Endothelial cell of umbilical vein (primary cell): ENCODE measurements around the gene TRIP13. TPM values are rescaled to one million over a fixed set of nuclear protein-coding genes. Genes with fewer than 3 reads are reported as not detected.

Experiments
- BruUV-seq: library from RNA; stranded (reverse); fragments of 400-500 nt; replicated peaks from 2 replicates; lab custom pipeline; 2021; lab: Mats Ljungman, UMichigan
- CTCF ChIA-PET: fragments of 300-600, 350-600 bp; sonication (Branson Sonifier 250); formaldehyde crosslinking; loops from one replicate; lab custom pipeline; 2021; ENCODE audit warnings: antibody characterized with exemption, inconsistent platforms; lab: Charles Lee
- POLR2A ChIA-PET: fragments of 300-600, 350-600 bp; sonication (Branson Sonifier 250); formaldehyde crosslinking; loops from one replicate; lab custom pipeline; 2021; ENCODE audit warnings: antibody characterized with exemption, inconsistent platforms; lab: Charles Lee
- DNase-seq: peaks from one replicate; pipeline ENCODE4 v3.0.0-alpha.2; 2011; ENCODE audit warnings: low read depth, low spot score
- FAIRE-seq: peaks from 2 replicates; lab custom pipeline; 2011; peaks lifted over from hg19 to GRCh38; lab: Jason Lieb, UNC
- H2AFZ ChIP-seq: 2 replicates; pipeline ENCODE4 v1.6.0; 2012; ENCODE audit warnings: low read depth, low read length, control low read depth, inconsistent platforms
- H3K27ac ChIP-seq: 2 replicates; pipeline ENCODE4 v1.5.1; 2011; ENCODE audit warnings: low read depth, mild to moderate bottlenecking, control low read depth, low read length, moderate library complexity; ENCODE audit not compliant: insufficient read depth
- H3K27me3 ChIP-seq, 2 experiments: 2 replicates each; pipeline versions ENCODE4 v1.6.0 to v1.6.1; 2011; ENCODE audit warnings: low read length in 2 of 2, mixed read lengths in 1 of 2; ENCODE audit not compliant: control insufficient read depth in 2 of 2, insufficient read depth in 2 of 2
- H3K36me3 ChIP-seq, 2 experiments: 2 replicates in 1 of 2; 3 replicates in 1 of 2; pipeline ENCODE4 v1.5.1; 2011; ENCODE audit warnings: low read length in 2 of 2, mild to moderate bottlenecking in 1 of 2, moderate library complexity in 1 of 2; ENCODE audit not compliant: control insufficient read depth in 2 of 2, insufficient read depth in 2 of 2; ENCODE audit errors: extremely low read depth in 1 of 2
- H3K4me1 ChIP-seq: 3 replicates; pipeline ENCODE4 v1.5.1; 2011; ENCODE audit warnings: mild to moderate bottlenecking, low read length; ENCODE audit not compliant: control insufficient read depth, insufficient read depth; ENCODE audit errors: extremely low read depth
- H3K4me2 ChIP-seq: 2 replicates; pipeline ENCODE4 v1.6.1; 2011; ENCODE audit warnings: low read length, control low read depth, mixed read lengths; ENCODE audit not compliant: insufficient read depth
- H3K4me3 ChIP-seq, 3 experiments: fragments of 200-600 bp in 1 of 3; sonication (generic), shearing (Covaris generic) in 1 of 3; replicated peaks in 1 of 3; 2 replicates each; pipeline ENCODE4 v1.5.1; 2011 to 2016; ENCODE audit warnings: control low read depth in 3 of 3, low read length in 3 of 3, mild to moderate bottlenecking in 2 of 3, inconsistent platforms in 1 of 3, low read depth in 1 of 3, moderate library complexity in 1 of 3; ENCODE audit not compliant: insufficient read depth in 1 of 3
- H3K79me2 ChIP-seq: 2 replicates; pipeline ENCODE4 v1.6.0; 2012; ENCODE audit warnings: low read length, inconsistent platforms; ENCODE audit not compliant: control insufficient read depth, insufficient read depth
- H3K9ac ChIP-seq: replicated peaks from 2 replicates; pipeline ENCODE3; 2011; ENCODE audit warnings: low read length, control low read depth; ENCODE audit not compliant: insufficient read depth; ENCODE audit errors: extremely low read depth
- H3K9me1 ChIP-seq: replicated peaks from 3 replicates; pipeline ENCODE4 v1.6.0; 2011; ENCODE audit warnings: mild to moderate bottlenecking, low read length; ENCODE audit not compliant: control insufficient read depth, insufficient read depth; ENCODE audit errors: extremely low read depth
- H3K9me3 ChIP-seq: replicated peaks from 2 replicates; pipeline ENCODE4 v1.5.1; 2012; ENCODE audit warnings: low read length, inconsistent platforms; ENCODE audit not compliant: control insufficient read depth, insufficient read depth
- H4K20me1 ChIP-seq: replicated peaks from 2 replicates; pipeline ENCODE3; 2011; ENCODE audit warnings: mild to moderate bottlenecking, low read length; ENCODE audit not compliant: control insufficient read depth, insufficient read depth; ENCODE audit errors: extremely low read depth
- CTCF ChIP-seq, 2 donors: IDR thresholded peaks; 1 replicate in 1 of 2; 2 replicates in 1 of 2; pipeline ENCODE4 v1.5.1; 2011; ENCODE audit warnings: low read length in 2 of 2, mild to moderate bottlenecking in 2 of 2, moderate library complexity in 2 of 2, control low read depth in 1 of 2, inconsistent platforms in 1 of 2, low read depth in 1 of 2; ENCODE audit not compliant: insufficient read depth in 1 of 2; ENCODE audit errors: extremely low read depth in 1 of 2
- EZH2 ChIP-seq: IDR thresholded peaks from 2 replicates; pipeline ENCODE4 v1.6.1; 2012; ENCODE audit warnings: borderline replicate concordance, low read depth, mild to moderate bottlenecking, moderate library complexity, low read length, inconsistent platforms; ENCODE audit not compliant: severe bottlenecking
- GATA2 ChIP-seq: IDR thresholded peaks from 2 replicates; pipeline ENCODE4 v1.7.0; 2011; ENCODE audit warnings: low read depth, mild to moderate bottlenecking, moderate library complexity, mixed read lengths, low read length; ENCODE audit not compliant: insufficient read length, insufficient read depth
- JUN ChIP-seq: IDR thresholded peaks from 2 replicates; pipeline ENCODE4 v1.6.1; 2011; ENCODE audit warnings: borderline replicate concordance, low read depth; ENCODE audit not compliant: insufficient read length, insufficient read depth
- MYC ChIP-seq: IDR thresholded peaks from one replicate; pipeline ENCODE4 v1.6.1; 2011; ENCODE audit warnings: mild to moderate bottlenecking, low read depth, low read length
- POLR2A ChIP-seq: IDR thresholded peaks from 2 replicates; pipeline ENCODE4 v1.6.1; 2012; ENCODE audit warnings: low read depth, mild to moderate bottlenecking, control low read depth, low read length
- POLR2AphosphoS5 ChIP-seq: IDR thresholded peaks from 2 replicates; pipeline ENCODE4 v1.6.1; 2012; ENCODE audit warnings: low read depth, mild to moderate bottlenecking, control low read depth, low read length, moderate library complexity; ENCODE audit not compliant: insufficient read depth
- dilution Hi-C: fragments of 300-500 bp; cut with MboI; formaldehyde crosslinking; loops from one replicate; pipeline ENCODE4 v1.15.0; 2019; ENCODE audit warnings: low sequenced_read_pairs; ENCODE audit not compliant: extremely low pct_ligation_motif_present
- intact Hi-C: fragments of 100-400 bp; cut with micrococcal nuclease; formaldehyde crosslinking; loops from one replicate; pipeline ENCODE4 v1.10.0; 2022
- polyA plus RNA-seq, 4 experiments: library from polyadenylated mRNA; depleted of rRNA in 3 of 4; stranded (reverse) in 3 of 4; unstranded in 1 of 4; fragments of >200 nt; gene quantifications; 2 replicates each; pipeline versions ENCODE4 v1.2.1 to v1.2.3, GENCODE V29; 2011 to 2012; ENCODE audit warnings: missing spikeins in 1 of 4
- total RNA-seq: library from RNA; stranded (reverse); gene quantifications from 2 replicates; pipeline ENCODE4 v1.2.3, GENCODE V29; 2021
- TF ChIP-seq, protein P1 (sequence below): IDR thresholded peaks from 2 replicates; pipeline ENCODE4 v1.6.1; 2011; ENCODE audit not compliant: insufficient read depth, insufficient read length

TRIP13 gene
- total and polyA plus RNA-seq, 2 donors (not counting 3 experiments of a cell fraction or from before 2014, with no cell fraction given): 17.4 to 39.0 TPM

DNA sequence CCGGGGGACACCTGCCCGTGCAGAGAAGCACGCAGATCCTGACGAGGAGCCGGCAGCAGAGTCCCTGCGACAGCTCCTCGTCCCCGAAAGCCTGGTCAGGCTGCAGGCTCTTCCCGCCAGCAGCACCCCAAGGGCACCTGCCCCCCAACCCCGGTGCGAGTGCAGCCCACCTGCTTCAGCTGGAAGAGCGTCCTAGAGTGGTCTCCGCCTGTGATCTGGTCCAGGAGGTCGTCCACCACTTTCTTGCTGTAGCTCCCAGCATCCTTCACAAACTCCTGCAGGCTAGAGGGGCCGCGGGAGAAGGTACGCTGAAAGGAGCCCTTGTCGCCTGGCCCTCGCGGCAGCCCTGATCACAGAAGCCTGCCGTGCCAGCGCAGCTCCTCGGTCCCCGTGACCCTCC is 16.8 kb upstream of the TRIP13 start:
- no peaks in the 10 kb centered on the region for H3K9me3 ChIP-seq
- no peaks in the 10 kb centered on the region for H3K79me2 ChIP-seq
- H2AFZ ChIP-seq: no peak overlapping the region
- H3K36me3 ChIP-seq: peaks cover 19 to 40% of the 10 kb centered on the region in 2 experiments
- H3K27me3 ChIP-seq: no peaks in the 10 kb centered on the region
- no peak overlapping the region for H3K4me2 ChIP-seq
- intact Hi-C loops (no loop called here), dilution Hi-C loops (no loop called here)
- CTCF ChIA-PET: interaction anchor here (1.2 kb wide), 1 partner anchor 207 kb away, joined by 3 read pairs; no protein-coding TSS in a partner anchor
- POLR2A ChIA-PET: no interaction called here
- no peak overlapping the region for H3K9ac ChIP-seq
- no peak overlapping the region for H3K27ac ChIP-seq
- no peak for FAIRE-seq
- BruUV-seq: no TSS peak
- H3K4me3 ChIP-seq: no peak overlapping the region
- peaks cover 18% of the 10 kb centered on the region for H3K4me1 ChIP-seq
- TF ChIP-seq MYC (no peak), EZH2 (no peak), GATA2 (no peak)
- TF ChIP-seq, protein P1, sequence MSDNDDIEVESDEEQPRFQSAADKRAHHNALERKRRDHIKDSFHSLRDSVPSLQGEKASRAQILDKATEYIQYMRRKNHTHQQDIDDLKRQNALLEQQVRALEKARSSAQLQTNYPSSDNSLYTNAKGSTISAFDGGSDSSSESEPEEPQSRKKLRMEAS: no peak
- H4K20me1 ChIP-seq: no peaks in the 10 kb centered on the region
- DNase-seq: no peak
- H3K9me1 ChIP-seq: no peaks in the 10 kb centered on the region

- CTCF ChIA-PET: no interaction called here
- FAIRE-seq: no peak
- TF ChIP-seq POLR2A: no peak
- TF ChIP-seq, protein P1: no peak
- TF ChIP-seq POLR2AphosphoS5: no peak
- TF ChIP-seq CTCF (IDR thresholded peaks at IDR 0.05; ENCODE audit: extremely low read depth in 1 of 2, insufficient read depth in 1 of 2, low read depth in 1 of 2, low read length in 2 of 2): no peak
- TF ChIP-seq GATA2: no peak
- TF ChIP-seq EZH2: no peak
- TF ChIP-seq MYC: no peak
- TF ChIP-seq JUN: no peak
- Histone ChIP-seq H3K4me2 (no peak overlapping the region), H4K20me1 (no peaks in the 10 kb centered on the region), H3K4me1 (peaks cover 18% of the 10 kb centered on the region), H3K9me1 (no peaks in the 10 kb centered on the region), H3K79me2 (no peaks in the 10 kb centered on the region), H3K27me3 (no peaks in the 10 kb centered on the region), H3K4me3 (no peak overlapping the region), H3K36me3 (peaks cover 21 to 39% of the 10 kb centered on the region in 2 experiments), H3K9me3 (no peaks in the 10 kb centered on the region), H2AFZ (no peak overlapping the region), H3K9ac (no peak overlapping the region), H3K27ac (no peak overlapping the region)
- BruUV-seq: no TSS peak
- DNase-seq: no peak
- dilution Hi-C loops (no loop called here), intact Hi-C loops (no loop called here)
- POLR2A ChIA-PET: no interaction called here
These were observed 16.0 kb upstream of the TRIP13 start for GRCh38 chr5:876398-877365.
